H1 (cell line): Measurements from ENCODE around the gene EYA4. TPM values are rescaled to one million over a fixed set of nuclear protein-coding genes. Genes with fewer than 3 reads are reported as not detected.

Experiments
- CTCF ChIA-PET: fragments of 300-600 bp; sonication (Branson Sonifier 250); formaldehyde crosslinking; loops from one replicate; lab custom pipeline; 2021; ENCODE audit not compliant: partially characterized antibody; lab: Charles Lee
- POLR2A ChIA-PET: fragments of 300-600 bp; sonication (Branson Sonifier 250); formaldehyde crosslinking; loops from one replicate; lab custom pipeline; 2021; ENCODE audit warnings: inconsistent platforms; ENCODE audit not compliant: partially characterized antibody; lab: Charles Lee
- DNase-seq, 2 experiments: peaks; one replicate each; pipeline versions ENCODE4 v3.0.0 to v3.0.0-alpha.2; 2010 to 2022; ENCODE audit warnings: low spot score in 2 of 2, low read depth in 1 of 2, mixed read lengths in 1 of 2
- FAIRE-seq: peaks from 2 replicates; lab custom pipeline; 2011; peaks lifted over from hg19 to GRCh38; lab: Jason Lieb, UNC
- H2AFZ ChIP-seq: 2 replicates; pipeline ENCODE4 v1.8.1; 2012; ENCODE audit warnings: low read length, inconsistent platforms
- H2AK5ac ChIP-seq: 2 replicates; pipeline ENCODE4 v1.6.1; 2013; ENCODE audit warnings: low read depth, low read length
- H2BK120ac ChIP-seq: replicated peaks from 2 replicates; pipeline ENCODE3; 2013; ENCODE audit warnings: low read depth, low read length, inconsistent platforms
- H2BK12ac ChIP-seq: 2 replicates; pipeline ENCODE4 v1.6.1; 2013; ENCODE audit warnings: low read depth, low read length
- H2BK15ac ChIP-seq: 2 replicates; pipeline ENCODE4 v1.6.1; 2013; ENCODE audit warnings: low read length
- H2BK20ac ChIP-seq: 2 replicates; pipeline ENCODE4 v1.6.1; 2013; ENCODE audit warnings: low read length
- H2BK5ac ChIP-seq: 2 replicates; pipeline ENCODE4 v1.6.1; 2013; ENCODE audit warnings: low read depth, low read length
- H3K14ac ChIP-seq: 2 replicates; pipeline ENCODE4 v1.6.1; 2013; ENCODE audit warnings: inconsistent platforms; ENCODE audit not compliant: insufficient read length
- H3K18ac ChIP-seq: 2 replicates; pipeline ENCODE4 v1.6.1; 2013; ENCODE audit warnings: low read length; ENCODE audit errors: extremely low read depth
- H3K23ac ChIP-seq: 2 replicates; pipeline ENCODE4 v1.6.1; 2013; ENCODE audit warnings: inconsistent platforms; ENCODE audit not compliant: insufficient read length
- H3K23me2 ChIP-seq: 2 replicates; pipeline ENCODE4 v1.6.1; 2013; ENCODE audit warnings: low read depth, low read length
- H3K27ac ChIP-seq: 2 replicates; pipeline ENCODE4 v1.6.1; 2011; ENCODE audit warnings: low read depth, low read length, inconsistent platforms
- H3K27me3 ChIP-seq, 4 experiments: replicated peaks in 1 of 4; 1 replicate in 1 of 4; 2 replicates in 3 of 4; pipeline versions ENCODE4 v1.6.1 to v1.8.1; 2011 to 2013; ENCODE audit warnings: low read length in 3 of 4, mild to moderate bottlenecking in 3 of 4, inconsistent platforms in 2 of 4, mixed read lengths in 2 of 4, moderate library complexity in 1 of 4; ENCODE audit not compliant: control insufficient read depth in 3 of 4, insufficient read depth in 3 of 4; ENCODE audit errors: extremely low read depth in 1 of 4
- H3K36me3 ChIP-seq, 4 experiments: 2 replicates each; pipeline versions ENCODE4 v1.6.1 to v1.8.1; 2011 to 2013; ENCODE audit warnings: mild to moderate bottlenecking in 4 of 4, low read length in 3 of 4, moderate library complexity in 2 of 4, control low read depth in 1 of 4, inconsistent platforms in 1 of 4; ENCODE audit not compliant: insufficient read depth in 4 of 4, control insufficient read depth in 2 of 4
- H3K4ac ChIP-seq: replicated peaks from 2 replicates; pipeline ENCODE3; 2013; ENCODE audit warnings: low read length, low read depth, mixed read lengths, inconsistent platforms; ENCODE audit not compliant: insufficient read length
- H3K4me1 ChIP-seq, 4 experiments: replicated peaks in 1 of 4; 1 replicate in 1 of 4; 2 replicates in 3 of 4; pipeline versions ENCODE4 v1.6.1 to v1.8.1; 2011 to 2013; ENCODE audit warnings: low read length in 3 of 4, inconsistent platforms in 2 of 4, mixed read lengths in 1 of 4; ENCODE audit not compliant: insufficient read depth in 4 of 4, control insufficient read depth in 3 of 4
- H3K4me2 ChIP-seq, 2 experiments: 2 replicates each; pipeline versions ENCODE4 v1.6.1 to v1.8.1; 2011 to 2013; ENCODE audit warnings: low read depth in 2 of 2, low read length in 2 of 2, control low read depth in 1 of 2, inconsistent platforms in 1 of 2, mild to moderate bottlenecking in 1 of 2; ENCODE audit not compliant: insufficient read depth in 1 of 2
- H3K4me3 ChIP-seq, 4 experiments: fragments of 200-600, 300-600 bp in 1 of 4; sonication (generic), shearing (Covaris generic), sonication (Bioruptor Twin) in 1 of 4; 2 replicates each; pipeline versions ENCODE4 v1.5.1 to v1.8.1; 2011 to 2016; ENCODE audit warnings: low read length in 4 of 4, low read depth in 3 of 4, control low read depth in 2 of 4, inconsistent platforms in 2 of 4, mild to moderate bottlenecking in 2 of 4, mixed read lengths in 1 of 4, moderate library complexity in 1 of 4; ENCODE audit not compliant: insufficient read depth in 2 of 4; ENCODE audit errors: extremely low read depth in 1 of 4
- H3K56ac ChIP-seq: replicated peaks from 2 replicates; pipeline ENCODE3; 2013; ENCODE audit warnings: low read depth, mild to moderate bottlenecking, mixed read lengths, low read length, inconsistent platforms; ENCODE audit not compliant: insufficient read length
- H3K79me1 ChIP-seq: 2 replicates; pipeline ENCODE4 v1.6.1; 2013; ENCODE audit warnings: low read depth, low read length, control low read depth
- H3K79me2 ChIP-seq, 2 experiments: 2 replicates each; pipeline versions ENCODE4 v1.6.1 to v1.8.1; 2012 to 2013; ENCODE audit warnings: low read length in 2 of 2, mild to moderate bottlenecking in 2 of 2, inconsistent platforms in 1 of 2; ENCODE audit not compliant: insufficient read depth in 2 of 2, control insufficient read depth in 1 of 2
- H3K9ac ChIP-seq, 4 experiments: replicated peaks in 1 of 4; 1 replicate in 1 of 4; 2 replicates in 3 of 4; pipeline versions ENCODE4 v1.6.1 to v1.8.1; 2011 to 2013; ENCODE audit warnings: low read depth in 3 of 4, low read length in 3 of 4, control low read depth in 2 of 4, mild to moderate bottlenecking in 2 of 4, moderate library complexity in 2 of 4, inconsistent platforms in 1 of 4; ENCODE audit errors: extremely low read depth in 1 of 4
- H3K9me3 ChIP-seq, 2 experiments: 2 replicates each; pipeline versions ENCODE4 v1.6.1 to v1.8.1; 2012 to 2013; ENCODE audit warnings: mild to moderate bottlenecking in 2 of 2, moderate library complexity in 2 of 2, control low read depth in 1 of 2, inconsistent platforms in 1 of 2, low read depth in 1 of 2, low read length in 1 of 2, mixed read lengths in 1 of 2; ENCODE audit not compliant: insufficient read depth in 2 of 2
- H4K20me1 ChIP-seq, 2 experiments: replicated peaks in 1 of 2; 2 replicates each; pipeline versions ENCODE3 to v1.8.1; 2011 to 2013; ENCODE audit warnings: inconsistent platforms in 2 of 2, low read length in 2 of 2, mild to moderate bottlenecking in 1 of 2; ENCODE audit not compliant: insufficient read depth in 2 of 2, control insufficient read depth in 1 of 2
- H4K5ac ChIP-seq: 2 replicates; pipeline ENCODE4 v1.6.1; 2013; ENCODE audit warnings: low read length, low read depth, mixed read lengths, inconsistent platforms; ENCODE audit not compliant: insufficient read length
- H4K8ac ChIP-seq: 2 replicates; pipeline ENCODE4 v1.8.0; 2013; ENCODE audit warnings: mild to moderate bottlenecking, moderate library complexity, low read length, inconsistent platforms; ENCODE audit not compliant: insufficient read depth; ENCODE audit errors: extremely low read depth
- H4K91ac ChIP-seq: replicated peaks from 2 replicates; pipeline ENCODE3; 2013; ENCODE audit warnings: low read length, mixed read lengths, inconsistent platforms; ENCODE audit not compliant: insufficient read length
- ATF3 ChIP-seq: IDR thresholded peaks from 2 replicates; pipeline ENCODE4 v1.6.1; 2011; ENCODE audit warnings: low read depth, mild to moderate bottlenecking, low read length; ENCODE audit not compliant: insufficient read depth
- CEBPB ChIP-seq: IDR thresholded peaks from 2 replicates; pipeline ENCODE4 v1.6.1; 2012; ENCODE audit warnings: low read depth, low read length
- CHD2 ChIP-seq: IDR thresholded peaks from 2 replicates; pipeline ENCODE4 v1.6.1; 2012; ENCODE audit warnings: low read length, improper control_type of control experiment
- SAP30 ChIP-seq: fragments of 300-600 bp; sonication (generic); IDR thresholded peaks from 2 replicates; pipeline ENCODE4 v1.7.1; 2012; ENCODE audit warnings: low read length, moderate library complexity, mild to moderate bottlenecking, inconsistent platforms; ENCODE audit not compliant: insufficient read depth, insufficient replicate concordance
- SP1 ChIP-seq: IDR thresholded peaks from 2 replicates; pipeline ENCODE4 v1.6.1; 2011; ENCODE audit warnings: low read depth, low read length
- SRF ChIP-seq: IDR thresholded peaks from 2 replicates; pipeline ENCODE4 v1.6.1; 2011; ENCODE audit warnings: mild to moderate bottlenecking, low read depth, low read length, moderate library complexity
- TAF1 ChIP-seq: IDR thresholded peaks from 2 replicates; pipeline ENCODE4 v1.6.1; 2011; ENCODE audit warnings: mild to moderate bottlenecking, low read depth, low read length
- WGBS, 2 experiments: shearing (Covaris generic) in 1 of 2; methylation state at CpG; one replicate each; pipeline versions ENCODE4 v1.1.6 to v1.1.7; 2013 to 2015; ENCODE audit warnings: low lambda C conversion rate in 2 of 2, mixed read lengths in 2 of 2, inconsistent platforms in 1 of 2, low coverage in 1 of 2, missing lambda C conversion rate in 1 of 2; ENCODE audit not compliant: insufficient replicate concordance in 2 of 2, insufficient coverage in 1 of 2, insufficient read length in 1 of 2; ENCODE audit errors: extremely low coverage in 1 of 2, missing lambda C conversion rate in 1 of 2; 5-methylcytosine and 5-hydroxymethylcytosine counted together
- polyA plus RNA-seq, 7 experiments: library from polyadenylated mRNA; depleted of rRNA in 3 of 7; stranded (reverse) in 5 of 7; unstranded in 2 of 7; fragments of >200 nt in 5 of 7; fragments of 200-250 nt in 2 of 7; gene quantifications; 1 replicate in 5 of 7; 2 replicates in 1 of 7; 4 replicates in 1 of 7; pipeline versions ENCODE4 v1.2.1 to v1.2.3, GENCODE V29; 2011 to 2013; ENCODE audit warnings: missing spikeins in 2 of 7, mixed read lengths in 2 of 7
- total RNA-seq: library from RNA; stranded (reverse); fragmentation: NEBNext Ultra II Directional; extraction: Animal tissue kit (Norgen Biotek cat#: 25700); gene quantifications from 2 replicates; pipeline ENCODE4 v1.2.1, GENCODE V29; 2021

The EYA4 gene
- total and polyA plus RNA-seq, 2 of the 8 experiments (the other 6 are each of a cell fraction or from before 2014, with no cell fraction given), result 0.06 to 0.17 TPM

- DNase-seq, result no peak
These were observed 194.0 kb downstream of the EYA4 start for GRCh38 chr6:133435065-133435728.

More at GRCh38 chr6:133435065-133435728, 194.0 kb downstream of the EYA4 start:
- H3K79me2 ChIP-seq, result no peaks in the 10 kb centered on the region
- no peak overlapping the region for H3K4me3 ChIP-seq
- CTCF ChIA-PET, result no interaction called here
- no peak overlapping the region for H2AK5ac ChIP-seq
- no peak overlapping the region for H3K4ac ChIP-seq
- FAIRE-seq, result no peak
- no peaks in the 10 kb centered on the region for H3K79me1 ChIP-seq
- no peak overlapping the region for H3K4me2 ChIP-seq
- no peak overlapping the region for H2BK12ac ChIP-seq
- no peaks in the 10 kb centered on the region for H4K20me1 ChIP-seq
- no peaks in the 10 kb centered on the region for H3K36me3 ChIP-seq
- no peak overlapping the region for H2BK15ac ChIP-seq
- no peaks in the 10 kb centered on the region for H3K9me3 ChIP-seq
- no peak overlapping the region for H2BK5ac ChIP-seq
- H2BK120ac ChIP-seq, result no peak overlapping the region
- H3K18ac ChIP-seq, result no peak overlapping the region
- peak overlapping the region; percentile 57; the same call in 1 of the 2 replicates for H2AFZ ChIP-seq
- peaks cover 0 to 7% (median 5%) of the 10 kb centered on the region in 4 experiments; a peak in 3 of 7 replicates for H3K4me1 ChIP-seq
- H3K27me3 ChIP-seq, result no peaks in the 10 kb centered on the region
- H4K91ac ChIP-seq, result no peak overlapping the region
- no peak overlapping the region for H3K56ac ChIP-seq
- H4K5ac ChIP-seq, result no peak overlapping the region
- no peak overlapping the region for H3K14ac ChIP-seq
- POLR2A ChIA-PET, result no interaction called here
- no peak for TF ChIP-seq SRF
- no peak for TF ChIP-seq ATF3
- TF ChIP-seq SAP30, result no peak
- TF ChIP-seq TAF1, result no peak
- no peak for TF ChIP-seq SP1
- no peak for TF ChIP-seq CEBPB
- no peak for TF ChIP-seq CHD2
- TF ChIP-seq, all 59 proteins: peak for 0
- no peak overlapping the region for H4K8ac ChIP-seq
- H3K27ac ChIP-seq, result no peak overlapping the region
- WGBS, 2 experiments, result 92% methylated on average over 7 of the region's 7 CpGs; no CpG with 5 or more reads in 1 of the 2 experiments
- H3K23ac ChIP-seq, result no peak overlapping the region
- H2BK20ac ChIP-seq, result 0 out of 2 replicates have a peak overlapping the region, but pooled peaks have one; percentile 66
- H3K23me2 ChIP-seq, result no peaks in the 10 kb centered on the region
- H3K9ac ChIP-seq, result no peak overlapping the region
